Measurements from ENCODE around the gene MYL12A. TPM values are rescaled to one million over a fixed set of nuclear protein-coding genes. Genes with fewer than 3 reads are reported as not detected.
A peak's percentile ranks its signal among the peaks of the same experiment; 100 is the strongest.

MYL12A gene
- total and polyA plus RNA-seq, 2 of the 4 experiments (the other 2 are of a cell fraction), result 549 to 580 TPM

DNA sequence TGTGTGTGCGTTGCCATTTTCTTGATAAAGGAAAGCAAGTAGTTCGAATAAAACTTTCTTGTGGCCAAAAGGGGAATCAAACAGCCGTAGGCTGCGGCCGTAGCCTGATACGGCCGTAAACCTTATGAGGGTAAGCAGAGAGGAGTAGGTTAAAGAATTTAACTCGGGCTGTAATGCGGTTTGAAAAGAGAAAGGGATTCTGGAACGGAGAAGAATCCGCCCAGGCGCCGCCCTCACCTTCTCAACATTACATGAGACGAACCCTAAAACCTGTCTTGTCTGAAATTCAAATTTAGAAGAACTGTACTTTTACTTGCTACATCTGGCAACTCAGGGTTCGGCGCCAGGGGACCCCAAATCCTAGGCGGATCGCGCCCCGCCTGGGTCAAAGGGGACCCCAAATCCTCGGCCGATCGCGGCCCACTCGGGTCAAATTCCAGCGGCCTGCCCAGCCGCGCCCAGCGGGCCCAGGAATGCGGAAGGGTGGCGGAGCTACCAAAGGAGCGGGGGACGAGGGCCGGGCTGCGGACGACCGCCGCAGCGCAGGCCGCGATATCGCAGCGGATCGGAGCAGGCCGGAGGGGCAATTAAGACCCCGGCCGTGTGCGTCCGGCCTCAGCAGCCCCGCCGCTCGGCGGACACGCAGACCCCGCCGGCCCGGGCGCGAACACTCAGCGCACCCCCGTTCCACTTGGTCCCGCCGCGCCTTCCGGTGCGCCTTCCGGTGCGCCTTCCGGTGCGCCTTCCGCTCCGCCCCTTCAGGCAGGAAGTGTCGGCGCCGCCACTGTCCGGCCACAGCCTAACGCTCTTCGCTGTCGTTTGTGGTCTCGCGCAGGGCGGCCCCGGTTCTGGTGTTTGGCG, 14.0 kb downstream of the MYL12A start, which contains the start of gene MYL12B:
Gene MYL12B (plus strand): TSS at position 761 of the 861 bp plus-strand sequence. CDS start 10,766 bp downstream, outside the sequence.
- H3K4me1 ChIP-seq (ENCODE audit: control insufficient read depth, insufficient read depth, low read length), result peaks cover 15% of the 10 kb centered on the region

More for the DNA sequence above, 14.0 kb downstream of the MYL12A start, which contains the start of gene MYL12B:
- POLR2A ChIA-PET (ENCODE audit: unreplicated experiment), result interaction anchor here (0.5 to 1.5 kb wide), 5 partner anchors 9 to 405 kb away, joined by 3 to 6 read pairs (median 3); no protein-coding TSS in a partner anchor
- Histone ChIP-seq H3K4me3 (ENCODE audit: insufficient read depth, low read depth, low read length) (peak within 1 kb of the TSS; percentile 87), H2BK120ac (ENCODE audit: low read depth, low read length) (peak within 1 kb of the TSS; percentile 97), H3K14ac (replicated peaks; ENCODE audit: low read depth, low read length) (peak within 1 kb of the TSS; percentile 99), H2BK5ac (ENCODE audit: low read depth, low read length, poor library complexity, severe bottlenecking) (peak within 1 kb of the TSS; percentile 100), H2BK20ac (ENCODE audit: low read depth, low read length) (peak within 1 kb of the TSS; percentile 58), H3K36me3 (ENCODE audit: control insufficient read depth, insufficient read depth, low read length) (peaks cover 15% of the 10 kb centered on the region), H2AK9ac (replicated peaks; ENCODE audit: low read depth, low read length, poor library complexity) (peak within 1 kb of the TSS; percentile 98), H3K23ac (ENCODE audit: low read depth, low read length) (peak within 1 kb of the TSS; percentile 91), H2BK15ac (ENCODE audit: low read depth, low read length) (peak within 1 kb of the TSS; percentile 84), H4K8ac (ENCODE audit: low read depth in 2 of 2, low read length in 2 of 2) (peak within 1 kb of the TSS; percentile 96 to 100), H3K18ac (ENCODE audit: low read depth, low read length) (peak within 1 kb of the TSS; percentile 90), H3K27ac (ENCODE audit: insufficient read depth, low read length) (peak within 1 kb of the TSS; percentile 99), H3K9me1 (ENCODE audit: insufficient read depth, low read length) (peaks cover 15% of the 10 kb centered on the region; the same call in 1 of the 2 replicates), H3K4ac (ENCODE audit: low read depth, low read length) (peak within 1 kb of the TSS; percentile 98), H3K56ac (ENCODE audit: extremely low read depth, insufficient read depth, low read length) (peak within 1 kb of the TSS; percentile 99), H3K27me3 (ENCODE audit: control insufficient read depth, insufficient read depth, low read length) (no peaks in the 10 kb centered on the region), H3K4me2 (ENCODE audit: low read depth, low read length) (peak within 1 kb of the TSS; percentile 98), H4K20me1 (ENCODE audit: insufficient read depth, low read length) (peaks cover 43% of the 10 kb centered on the region), H4K91ac (ENCODE audit: insufficient read depth, low read depth, low read length) (peak within 1 kb of the TSS; percentile 98), H2AFZ (replicated peaks; ENCODE audit: low read length, poor library complexity) (peak within 1 kb of the TSS; percentile 92), H3K79me1 (ENCODE audit: low read depth in 1 of 2, low read length in 2 of 2) (peaks cover 19 to 58% of the 10 kb centered on the region in 2 experiments; a peak in 3 of 4 replicates), H3K9me3 (ENCODE audit: control insufficient read depth, insufficient read depth, low read length) (no peaks in the 10 kb centered on the region), H3K9ac (ENCODE audit: low read depth, low read length) (peak within 1 kb of the TSS; percentile 99), H2AK5ac (ENCODE audit: low read depth, low read length) (peak within 1 kb of the TSS; percentile 98), H4K5ac (ENCODE audit: low read depth, low read length) (peak within 1 kb of the TSS; percentile 90)
- DNase-seq (peak; percentile 68), ATAC-seq (ENCODE audit: low read depth) (peak; percentile 80)
- intact Hi-C loops (cut with micrococcal nuclease) (loop anchor here (5.0 kb wide), 2 partner anchors 191 to 341 kb away; partner anchors contain the start of gene TGIF1), in situ Hi-C loops (cut with MboI; ENCODE audit: low sequenced_read_pairs) (no loop called here), dilution Hi-C loops (cut with HindIII; ENCODE audit: low sequenced_read_pairs, unreplicated experiment) (no loop called here)
- CTCF ChIA-PET, result interaction anchor here (0.6 kb wide), 1 partner anchor 672 kb away, joined by 3 read pairs; no protein-coding TSS in a partner anchor
- WGBS, 2 experiments (ENCODE audit: extremely low coverage in 2 of 2, insufficient read length in 1 of 2), result 1% methylated on average over 29 of the region's 84 CpGs; no CpG with 5 or more reads in 1 of the 2 experiments
- BruUV-seq (replicated peaks), result TSS peak; percentile 92
- TF ChIP-seq CHD1 (IDR thresholded peaks at IDR 0.05; ENCODE audit: low read depth, low read length), result peak; percentile 93; the same call in 1 of the 2 replicates
- TF ChIP-seq POLR2A (IDR thresholded peaks at IDR 0.05; ENCODE audit: low read depth, low read length), result peak; percentile 86
- TF ChIP-seq, protein P1, sequence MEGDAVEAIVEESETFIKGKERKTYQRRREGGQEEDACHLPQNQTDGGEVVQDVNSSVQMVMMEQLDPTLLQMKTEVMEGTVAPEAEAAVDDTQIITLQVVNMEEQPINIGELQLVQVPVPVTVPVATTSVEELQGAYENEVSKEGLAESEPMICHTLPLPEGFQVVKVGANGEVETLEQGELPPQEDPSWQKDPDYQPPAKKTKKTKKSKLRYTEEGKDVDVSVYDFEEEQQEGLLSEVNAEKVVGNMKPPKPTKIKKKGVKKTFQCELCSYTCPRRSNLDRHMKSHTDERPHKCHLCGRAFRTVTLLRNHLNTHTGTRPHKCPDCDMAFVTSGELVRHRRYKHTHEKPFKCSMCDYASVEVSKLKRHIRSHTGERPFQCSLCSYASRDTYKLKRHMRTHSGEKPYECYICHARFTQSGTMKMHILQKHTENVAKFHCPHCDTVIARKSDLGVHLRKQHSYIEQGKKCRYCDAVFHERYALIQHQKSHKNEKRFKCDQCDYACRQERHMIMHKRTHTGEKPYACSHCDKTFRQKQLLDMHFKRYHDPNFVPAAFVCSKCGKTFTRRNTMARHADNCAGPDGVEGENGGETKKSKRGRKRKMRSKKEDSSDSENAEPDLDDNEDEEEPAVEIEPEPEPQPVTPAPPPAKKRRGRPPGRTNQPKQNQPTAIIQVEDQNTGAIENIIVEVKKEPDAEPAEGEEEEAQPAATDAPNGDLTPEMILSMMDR (conservative IDR thresholded peaks at IDR 0.05; ENCODE audit: low read depth, low read length), result no peak
- TF ChIP-seq RAD21 (IDR thresholded peaks at IDR 0.05; ENCODE audit: low read length), result no peak
- TF ChIP-seq BHLHE40 (IDR thresholded peaks at IDR 0.05; ENCODE audit: low read depth, low read length), result peak; percentile 95

Data from IMR-90 (cell line).